ENCODE measurements around the gene ZDHHC5. TPM values are rescaled to one million over a fixed set of nuclear protein-coding genes. Genes with fewer than 3 reads are reported as not detected.
A peak's percentile ranks its signal among the peaks of the same experiment; 100 is the strongest.

ZDHHC5 gene
- total RNA-seq, 1 experiment from 2014 or later: 51.6 TPM

GRCh38 chr11:57709802-57710367 lies 42.0 kb downstream of the ZDHHC5 start:
- H3K9me3 Mint-ChIP-seq: no peaks in the 10 kb centered on the region
- DNase-seq (ENCODE audit: low spot score): no peak
- H3K27ac Mint-ChIP-seq: no peak overlapping the region
- CTCF ChIA-PET: no interaction called here
- peaks cover 26% of the 10 kb centered on the region for H3K4me1 Mint-ChIP-seq
- H3K36me3 Mint-ChIP-seq: peaks cover 21% of the 10 kb centered on the region
- POLR2A ChIA-PET: no interaction called here
- ATAC-seq: no peak
- TF ChIP-seq KAT7 (CRISPR knock-in tag; IDR thresholded peaks at IDR 0.05; ENCODE audit: borderline replicate concordance) (no peak), ARID4B (CRISPR knock-in tag; IDR thresholded peaks at IDR 0.05; ENCODE audit: borderline replicate concordance) (no peak), MAX (CRISPR knock-in tag; IDR thresholded peaks at IDR 0.05) (no peak), AR (CRISPR knock-in tag; IDR thresholded peaks at IDR 0.05) (no peak), PREB (CRISPR knock-in tag; IDR thresholded peaks at IDR 0.05; ENCODE audit: borderline replicate concordance) (no peak), ZNF317 (CRISPR knock-in tag; IDR thresholded peaks at IDR 0.05; ENCODE audit: borderline replicate concordance, low read depth) (no peak), ATF3 (CRISPR knock-in tag; conservative IDR thresholded peaks at IDR 0.05) (no peak), ZBTB21 (CRISPR knock-in tag; IDR thresholded peaks at IDR 0.05; ENCODE audit: borderline replicate concordance) (no peak), ZNF121 (CRISPR knock-in tag; IDR thresholded peaks at IDR 0.05) (no peak)
- H3K27me3 Mint-ChIP-seq (ENCODE audit: low read depth): no peaks in the 10 kb centered on the region
- peak overlapping the region; percentile 100; the same call in 1 of the 2 replicates for H3K4me3 Mint-ChIP-seq

- ATAC-seq: peak; percentile 77
- Mint-ChIP-seq H3K4me3 (peak within 1 kb of the TSS; percentile 100), H3K9me3 (no peaks in the 10 kb centered on the region), H3K36me3 (peaks cover 24% of the 10 kb centered on the region), H3K4me1 (peaks cover 26% of the 10 kb centered on the region), H3K27me3 (ENCODE audit: low read depth) (no peaks in the 10 kb centered on the region), H3K27ac (peak within 1 kb of the TSS; percentile 99)
- DNase-seq (ENCODE audit: low spot score): peak; percentile 92
- no peak for TF ChIP-seq JUN (CRISPR knock-in tag; IDR thresholded peaks at IDR 0.05)
- peak; percentile 27; the same call in 1 of the 2 replicates for TF ChIP-seq GABPB1 (CRISPR knock-in tag; IDR thresholded peaks at IDR 0.05)
- 0 out of 2 replicates have a peak, but pooled peaks have one; percentile 70 for TF ChIP-seq ZNF416 (CRISPR knock-in tag; IDR thresholded peaks at IDR 0.05)
- TF ChIP-seq NFYB (CRISPR knock-in tag; conservative IDR thresholded peaks at IDR 0.05; ENCODE audit: low read depth): peak; percentile 49; the same call in 1 of the 2 replicates
- TF ChIP-seq CDX4 (CRISPR knock-in tag; IDR thresholded peaks at IDR 0.05; ENCODE audit: borderline replicate concordance): no peak
- TF ChIP-seq ZNF423 (CRISPR knock-in tag; IDR thresholded peaks at IDR 0.05): no peak
- peak; percentile 61; the same call in 1 of the 2 replicates for TF ChIP-seq FOXK1 (CRISPR knock-in tag; IDR thresholded peaks at IDR 0.05)
- CTCF ChIA-PET: interaction anchor here (0.5 to 4.2 kb wide), 8 partner anchors 18 to 812 kb away, joined by 3 to 31 read pairs (median 4); partner anchors contain the start of gene RTN4RL2
- POLR2A ChIA-PET: interaction anchor here (0.5 to 1.7 kb wide), 16 partner anchors 9 to 883 kb away, joined by 3 to 8 read pairs (median 4); partner anchors contain the start of gene SELENOH
Observed at GRCh38 chr11:57711414-57712255, 43.7 kb downstream of the ZDHHC5 start, which contains the start of gene MED19. Gene MED19 (minus strand): TSS chr11:57712215. CDS start chr11:57712179, 36 bp downstream.

All from WTC11 (cell line).